Ramos (cell line): Measurements from ENCODE around the gene NEK10.

Source experiments
- in situ Hi-C: fragments of 300-500 bp; cut with MboI; formaldehyde crosslinking; loops from one replicate; pipeline ENCODE4 v1.14.3; 2022; ENCODE audit warnings: low sequenced_read_pairs; ENCODE audit not compliant: unreplicated experiment

Gene NEK10

DNA sequence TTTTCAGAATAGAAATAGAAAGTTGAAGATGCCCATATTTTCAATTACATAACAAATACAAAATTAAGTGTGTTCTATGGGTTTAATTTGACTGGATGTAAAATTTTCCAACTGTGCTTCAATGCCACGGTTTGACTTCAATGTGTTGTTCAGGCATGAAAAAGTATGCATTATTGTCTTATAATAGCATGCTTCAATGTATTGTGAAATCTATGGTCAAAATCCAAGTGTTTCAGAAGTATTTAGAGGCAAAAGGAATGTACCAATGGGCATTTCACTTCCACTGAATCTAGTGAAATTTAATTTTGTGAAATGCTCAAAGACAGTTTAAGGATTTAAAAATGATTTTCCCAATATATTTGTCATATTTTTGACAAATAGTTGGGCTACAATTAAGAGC lies 16.0 kb downstream of the NEK10 start:
- in situ Hi-C loops: no loop called here

DNA sequence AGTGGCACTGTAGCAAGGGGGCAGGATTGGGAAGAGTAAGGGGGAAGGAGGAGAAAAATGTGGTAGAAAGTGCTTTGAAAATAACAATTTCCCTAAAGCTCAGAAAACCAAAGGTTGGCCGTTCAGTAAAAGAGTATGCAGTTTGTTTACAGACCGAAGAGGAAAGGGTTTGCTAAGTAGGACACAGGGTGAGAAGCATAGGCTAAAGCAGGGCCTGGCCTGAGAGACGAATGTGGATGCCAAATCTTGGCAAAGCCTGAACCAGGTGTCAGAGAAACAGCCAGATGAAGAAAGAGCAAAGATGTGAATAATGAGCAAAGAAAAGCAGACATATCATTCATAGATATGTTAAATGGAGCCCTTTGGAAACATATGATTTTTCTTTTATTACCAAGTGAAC lies 17.1 kb downstream of the NEK10 start:
- in situ Hi-C loops: no loop called here

DNA sequence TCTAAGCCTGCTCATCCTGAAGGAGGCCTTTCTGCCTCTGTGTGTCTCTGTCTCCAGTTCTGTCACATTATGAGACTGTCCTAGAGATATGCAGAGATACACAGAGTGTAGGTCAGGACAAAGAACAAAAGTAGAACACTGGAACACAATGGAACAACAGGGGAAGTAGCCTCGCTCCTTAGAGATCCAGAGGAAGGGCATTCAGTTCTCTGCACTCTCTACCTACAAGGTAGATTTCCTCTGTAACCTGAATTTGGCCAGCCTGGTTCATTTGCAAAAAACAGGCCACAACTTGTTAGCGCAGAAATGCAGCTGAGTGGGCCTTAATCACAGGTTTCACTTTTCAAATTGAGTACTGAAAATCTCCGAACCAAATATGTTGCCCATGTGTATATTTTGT lies 19.4 kb downstream of the NEK10 start:
- in situ Hi-C loops: loop anchor here (25.0 kb wide), 1 partner anchor 312 kb away; no protein-coding TSS in a partner anchor

DNA sequence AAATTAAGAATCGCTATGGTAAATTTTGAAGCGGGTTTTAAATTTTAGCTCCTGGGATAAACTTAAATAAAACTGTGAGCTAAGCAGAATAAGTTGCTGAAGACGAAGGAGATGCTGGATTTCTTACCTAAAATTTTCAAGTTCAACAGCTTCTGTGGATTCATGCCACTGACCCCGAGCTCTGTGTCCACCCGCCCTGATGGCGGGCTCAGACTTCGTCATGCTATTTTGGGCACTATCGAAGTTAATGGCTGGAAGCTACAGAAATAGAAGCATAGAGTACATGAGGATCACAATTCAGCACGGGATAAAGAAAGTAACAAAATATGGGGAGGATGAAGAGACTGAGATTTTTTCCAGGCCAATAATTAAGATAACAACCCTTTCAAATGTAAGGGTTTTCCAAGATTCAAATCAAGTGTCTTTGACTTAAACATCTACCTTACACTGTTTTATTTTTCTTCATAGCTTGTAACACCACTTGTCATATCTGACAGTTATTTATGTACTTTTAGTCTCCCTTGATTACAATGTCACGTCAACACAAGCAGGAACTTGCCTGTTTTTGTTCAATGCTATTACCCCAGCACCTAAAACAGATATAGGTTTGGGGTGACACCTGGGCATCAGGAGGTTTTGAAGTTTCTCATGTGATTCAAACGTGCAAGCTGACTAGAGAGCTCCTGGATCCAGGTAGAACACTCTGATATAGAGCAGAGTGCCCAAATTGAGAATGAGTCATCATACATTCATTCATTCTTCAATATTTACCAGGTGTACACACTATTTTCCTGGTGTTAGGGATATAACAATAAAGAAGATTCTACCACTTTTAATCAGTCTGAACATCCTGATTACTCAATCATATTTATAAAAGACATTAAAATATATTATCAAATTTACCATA lies 23.0 kb downstream of the NEK10 start:
- in situ Hi-C loops: loop anchor here (25.0 kb wide), 1 partner anchor 316 kb away; no protein-coding TSS in a partner anchor

DNA sequence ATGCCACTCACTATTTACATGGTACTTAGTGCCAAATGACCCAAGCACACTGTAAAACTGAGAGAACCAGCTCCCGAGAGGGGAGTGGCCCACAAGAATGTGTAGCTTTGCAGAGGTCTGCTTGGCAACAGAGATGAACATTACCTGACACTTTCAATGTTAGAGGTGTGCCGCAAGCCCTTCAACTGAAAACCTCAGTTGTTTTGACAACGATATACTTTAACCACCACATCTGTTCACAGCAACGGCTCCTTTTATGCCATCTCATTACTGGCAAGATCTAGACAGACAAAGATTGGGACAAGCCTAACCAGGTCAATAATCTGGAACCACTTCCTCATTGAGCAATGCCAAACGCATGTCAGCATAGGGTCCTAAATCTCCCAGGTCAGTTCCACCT lies 23.7 kb downstream of the NEK10 start:
- in situ Hi-C loops: loop anchor here (25.0 kb wide), 1 partner anchor 317 kb away; no protein-coding TSS in a partner anchor

DNA sequence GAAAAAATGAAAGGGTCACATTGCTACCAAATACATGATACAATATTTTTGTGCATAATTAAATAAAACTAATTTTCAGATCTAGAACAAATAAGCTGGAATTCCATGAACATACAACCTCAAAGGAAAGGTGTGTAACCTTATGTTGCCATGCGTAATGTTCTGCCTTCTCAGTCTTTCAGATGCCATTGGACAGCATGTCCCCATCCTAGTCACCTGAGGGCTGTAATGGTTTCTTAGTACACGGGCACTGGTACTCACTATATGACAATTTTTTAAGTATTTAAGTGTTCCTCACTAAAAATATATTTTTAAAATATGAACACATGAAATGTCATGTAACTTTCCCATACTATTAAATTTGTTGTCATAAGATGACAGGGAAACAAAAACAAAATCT lies 24.1 kb downstream of the NEK10 start:
- in situ Hi-C loops: loop anchor here (25.0 kb wide), 1 partner anchor 317 kb away; no protein-coding TSS in a partner anchor

DNA sequence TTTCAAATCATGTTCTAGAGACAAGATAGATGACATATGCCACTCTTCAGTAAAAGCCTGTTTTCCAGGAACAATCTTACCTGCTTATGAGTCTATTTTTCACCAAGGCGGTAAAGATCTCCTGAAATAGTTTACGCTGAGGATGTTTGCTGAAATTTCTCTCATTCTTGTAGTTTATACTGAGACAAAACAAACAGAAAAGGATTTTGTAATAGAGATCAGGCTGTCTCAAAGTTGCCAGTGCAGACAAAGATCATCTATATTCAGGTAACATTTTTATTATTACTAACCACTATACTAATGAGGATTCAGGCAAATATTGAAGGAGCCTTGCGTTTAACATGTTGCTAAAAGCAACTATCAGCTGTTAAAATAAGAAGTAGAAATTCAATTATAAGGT lies 25.0 kb downstream of the NEK10 start:
- in situ Hi-C loops: loop anchor here (25.0 kb wide), 1 partner anchor 318 kb away; no protein-coding TSS in a partner anchor

DNA sequence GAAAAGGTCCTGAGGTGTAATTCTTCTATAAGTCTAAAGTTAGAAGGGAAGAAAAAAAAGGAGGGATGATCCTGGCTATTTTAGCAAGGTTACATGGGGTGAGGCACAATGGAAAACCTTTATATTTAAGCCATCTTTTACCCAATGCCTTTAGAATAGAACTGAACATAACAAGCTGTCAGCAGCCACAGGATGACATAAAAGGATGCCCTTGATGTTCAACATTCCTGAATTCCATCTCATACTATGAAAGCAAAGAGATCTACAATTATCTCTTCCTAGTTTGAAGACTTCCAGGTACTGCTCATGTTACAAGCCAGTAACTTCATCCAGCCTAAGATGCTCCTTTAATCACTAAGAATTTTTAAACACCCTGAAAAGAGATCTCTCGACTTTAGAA lies 26.9 kb downstream of the NEK10 start:
- in situ Hi-C loops: loop anchor here (25.0 kb wide), 1 partner anchor 320 kb away; no protein-coding TSS in a partner anchor

DNA sequence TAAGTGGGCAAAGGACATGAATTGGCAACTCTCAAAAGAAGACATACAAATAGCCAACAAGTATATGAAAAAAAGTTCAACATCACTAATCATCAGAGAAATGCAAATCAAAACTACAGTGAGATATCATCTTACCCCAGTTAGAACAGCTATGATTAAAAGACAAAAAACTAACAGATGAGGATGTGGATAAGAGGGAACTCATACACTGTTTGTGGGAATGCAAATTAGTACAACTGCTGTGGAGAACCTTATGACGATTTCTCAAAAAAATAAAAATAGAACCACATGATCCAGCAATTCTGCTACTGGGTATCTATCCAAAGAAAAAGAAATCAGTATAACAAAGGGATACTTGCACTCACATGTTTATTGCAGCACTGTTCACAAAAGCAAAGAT lies 28.6 kb downstream of the NEK10 start:
- in situ Hi-C loops: loop anchor here (25.0 kb wide), 1 partner anchor 322 kb away; no protein-coding TSS in a partner anchor

DNA sequence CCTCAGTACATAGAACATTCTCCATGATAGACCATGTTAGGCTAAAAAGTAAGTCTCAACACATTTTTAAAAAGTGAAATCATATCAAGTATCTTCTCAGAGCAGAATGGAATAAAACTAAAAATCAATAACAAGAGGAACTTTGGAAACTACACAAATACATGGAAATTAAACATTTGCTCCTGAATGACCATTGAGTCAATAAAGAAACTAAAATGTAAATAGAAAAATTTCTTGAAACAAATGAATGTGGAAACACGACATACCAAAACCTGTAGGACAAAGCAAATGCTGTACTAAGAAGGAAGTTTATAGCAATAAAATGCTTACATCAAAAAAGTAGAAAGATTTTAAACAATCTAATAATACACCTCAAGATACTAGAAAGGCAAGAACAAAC lies 33.6 kb downstream of the NEK10 start:
- in situ Hi-C loops: loop anchor here (25.0 kb wide), 1 partner anchor 327 kb away; no protein-coding TSS in a partner anchor

DNA sequence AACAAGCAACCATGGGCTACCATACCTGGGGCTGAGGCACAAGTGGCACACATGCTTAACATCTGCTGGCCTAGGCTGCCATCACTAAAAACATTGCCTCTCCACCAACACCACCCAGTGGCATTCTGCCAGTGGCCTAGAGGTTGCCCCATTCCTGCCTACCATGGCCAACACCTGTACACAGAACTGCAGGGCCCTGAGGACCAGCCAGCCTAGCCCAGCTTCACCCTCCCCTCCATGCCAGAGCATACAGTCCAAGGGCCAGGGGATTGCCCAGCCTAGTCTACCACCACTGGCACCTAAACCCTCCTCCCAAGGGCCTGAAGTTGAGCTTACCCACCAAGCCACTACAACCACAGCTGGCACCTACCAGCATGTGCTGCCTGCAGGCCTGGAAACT lies 35.3 kb downstream of the NEK10 start:
- in situ Hi-C loops: loop anchor here (25.0 kb wide), 1 partner anchor 328 kb away; no protein-coding TSS in a partner anchor

DNA sequence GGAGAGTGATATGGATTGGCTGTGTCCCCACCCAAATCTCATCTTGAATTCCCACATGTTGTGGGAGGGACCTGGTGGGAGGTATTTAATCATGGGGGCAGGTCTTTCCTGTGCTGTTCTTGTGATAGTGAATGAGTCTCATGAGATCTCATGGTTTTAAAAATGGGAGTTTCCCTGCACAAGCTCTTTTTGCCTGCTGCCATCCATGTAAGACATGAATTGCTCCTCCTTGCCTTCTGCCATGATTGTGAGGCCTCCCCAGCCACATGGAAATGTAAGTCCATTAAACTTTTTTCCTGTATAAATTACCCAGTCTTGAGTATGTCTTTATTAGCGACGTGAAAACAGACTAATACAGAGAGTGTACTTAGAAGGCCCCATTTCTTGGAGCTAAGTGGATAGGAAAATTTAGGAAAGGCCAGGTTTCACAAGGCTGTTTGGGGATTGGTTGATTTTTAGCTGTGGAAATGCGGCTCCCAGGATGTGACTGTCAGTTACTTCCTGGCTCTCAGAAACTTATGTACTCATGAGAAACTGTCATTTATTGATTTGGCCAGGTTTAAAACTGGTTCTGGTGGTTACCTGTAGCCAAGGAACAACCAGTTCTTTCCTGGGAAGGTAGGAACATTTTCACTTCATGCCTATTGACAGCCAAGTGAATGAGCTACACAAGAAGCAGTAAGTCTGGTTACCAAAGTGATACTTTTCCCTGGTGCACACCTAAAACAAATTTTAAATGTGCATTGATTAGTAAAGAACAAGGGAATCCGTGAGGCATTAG lies 40.0 kb downstream of the NEK10 start:
- in situ Hi-C loops: loop anchor here (25.0 kb wide), 1 partner anchor 333 kb away; no protein-coding TSS in a partner anchor

DNA sequence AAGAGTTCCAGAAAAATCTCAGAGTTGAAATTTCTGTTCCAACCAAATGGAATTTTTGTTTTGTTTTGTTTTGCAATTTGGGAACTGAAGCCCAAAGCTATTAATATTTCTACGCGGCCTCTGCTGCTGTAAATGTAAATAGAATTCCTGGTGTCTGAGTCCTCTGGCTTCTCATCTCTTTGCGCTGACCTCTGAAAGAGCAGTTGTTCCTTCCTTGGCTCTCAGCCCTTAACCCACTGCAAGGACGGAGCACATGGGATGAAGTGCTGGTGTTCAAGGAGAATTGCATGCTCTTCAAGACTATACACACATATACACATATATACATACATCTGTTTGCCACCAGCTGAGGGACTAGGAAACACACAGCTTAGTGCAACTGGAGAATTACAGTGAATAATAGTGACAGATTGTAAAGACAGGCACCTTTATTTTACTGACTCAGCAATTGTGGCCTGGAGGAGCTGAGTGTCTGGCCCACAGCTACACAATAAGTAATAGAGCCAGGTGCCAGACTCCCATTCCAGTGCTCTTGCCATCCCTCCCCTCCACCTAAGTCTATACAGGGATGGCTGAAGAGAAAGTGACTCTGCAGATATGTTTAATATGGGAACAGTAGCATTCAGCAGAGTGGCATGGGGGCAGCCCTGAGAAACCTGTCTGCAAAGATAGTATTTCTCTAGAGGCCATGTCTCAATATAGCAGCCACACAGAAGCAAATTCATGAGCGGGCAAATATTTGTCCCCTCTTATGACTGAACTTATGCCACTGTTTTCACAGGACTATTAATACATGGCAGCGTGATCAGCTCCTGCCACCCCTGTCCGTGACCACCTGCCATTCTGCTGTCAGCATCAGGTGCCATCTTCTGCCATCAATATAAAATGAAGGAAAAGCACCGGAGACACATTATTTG lies 42.3 kb downstream of the NEK10 start:
- in situ Hi-C loops: loop anchor here (25.0 kb wide), 1 partner anchor 335 kb away; no protein-coding TSS in a partner anchor

DNA sequence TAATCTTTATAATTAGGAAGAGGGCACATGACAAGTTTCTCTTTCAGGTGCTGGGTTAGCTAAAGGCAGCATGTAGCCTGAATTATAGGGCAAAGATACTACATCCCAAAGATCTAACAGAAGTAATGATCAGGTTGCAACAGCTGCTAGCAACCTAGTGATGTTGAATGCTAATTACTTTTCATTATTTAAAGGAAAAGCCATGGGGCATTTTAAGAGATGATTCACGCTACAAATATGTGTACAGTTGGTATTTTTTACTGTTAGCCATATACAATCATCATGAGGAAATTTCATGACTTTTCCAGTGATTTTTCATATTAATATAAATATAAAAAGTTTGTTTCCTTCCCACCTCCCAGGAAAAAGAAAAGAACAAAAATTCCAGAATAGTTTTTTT lies 43.0 kb downstream of the NEK10 start:
- in situ Hi-C loops: loop anchor here (25.0 kb wide), 1 partner anchor 336 kb away; no protein-coding TSS in a partner anchor

DNA sequence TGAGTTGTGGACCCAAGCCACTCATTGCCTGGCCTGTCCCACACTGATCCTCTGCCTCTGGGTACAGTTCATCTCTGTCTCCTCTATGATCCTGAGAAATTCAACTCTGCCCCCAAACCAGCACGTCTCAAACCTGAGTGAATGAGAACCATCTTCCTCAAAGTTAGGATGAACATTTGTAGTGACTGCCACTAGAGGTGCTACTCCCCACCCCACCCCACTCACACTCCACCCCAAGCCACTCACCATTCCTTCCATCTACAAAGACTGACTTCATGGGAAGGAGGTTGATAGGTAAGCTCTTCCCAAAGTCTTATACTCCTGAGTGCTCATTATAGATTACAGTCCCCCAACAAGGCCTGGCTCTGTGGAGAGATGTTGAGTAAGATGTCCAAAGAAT lies 43.8 kb downstream of the NEK10 start:
- in situ Hi-C loops: loop anchor here (25.0 kb wide), 1 partner anchor 337 kb away; no protein-coding TSS in a partner anchor

DNA sequence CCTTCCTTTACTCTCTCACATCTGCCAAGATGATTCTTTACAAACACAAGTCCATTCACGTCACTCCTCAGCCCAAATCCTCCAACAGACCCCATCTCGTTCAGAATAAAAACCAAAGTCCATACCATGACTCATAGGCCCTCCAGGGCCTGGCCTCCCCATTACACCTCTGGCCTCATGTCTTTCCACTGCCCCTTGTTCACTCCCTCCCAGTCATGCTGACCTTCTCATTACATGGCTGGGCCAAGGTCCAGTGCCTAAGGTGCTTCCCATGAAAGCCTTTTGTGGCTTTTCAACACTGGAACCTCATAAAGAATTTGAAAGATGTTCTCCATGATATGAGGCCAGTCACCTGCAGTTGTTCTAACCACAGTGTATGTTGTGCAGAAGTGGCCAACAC lies 44.5 kb downstream of the NEK10 start:
- in situ Hi-C loops: loop anchor here (25.0 kb wide), 1 partner anchor 338 kb away; no protein-coding TSS in a partner anchor

DNA sequence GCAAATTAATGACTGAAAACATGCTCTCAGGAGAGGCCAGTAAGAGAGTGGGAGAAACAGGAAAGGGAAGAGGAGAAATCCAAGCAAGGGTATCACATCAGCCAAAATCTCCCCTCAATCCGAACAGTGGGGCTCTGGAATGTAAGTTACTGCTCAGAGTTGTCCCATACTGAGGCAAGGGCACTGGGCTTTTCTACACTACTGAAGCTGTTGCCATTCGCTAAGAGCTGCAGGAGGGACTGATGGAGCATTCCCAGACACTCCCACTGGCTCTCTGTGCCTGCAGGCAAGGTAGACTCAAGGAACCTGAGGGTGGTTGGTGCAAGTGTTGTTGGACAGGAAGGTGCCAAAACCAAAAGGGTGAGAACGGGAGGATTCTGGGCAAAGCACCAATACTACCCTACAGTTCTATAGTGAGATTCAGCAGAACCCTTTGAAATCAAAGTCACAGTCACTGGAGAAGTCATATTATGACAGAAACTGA lies 46.1 kb downstream of the NEK10 start:
- in situ Hi-C loops: no loop called here

DNA sequence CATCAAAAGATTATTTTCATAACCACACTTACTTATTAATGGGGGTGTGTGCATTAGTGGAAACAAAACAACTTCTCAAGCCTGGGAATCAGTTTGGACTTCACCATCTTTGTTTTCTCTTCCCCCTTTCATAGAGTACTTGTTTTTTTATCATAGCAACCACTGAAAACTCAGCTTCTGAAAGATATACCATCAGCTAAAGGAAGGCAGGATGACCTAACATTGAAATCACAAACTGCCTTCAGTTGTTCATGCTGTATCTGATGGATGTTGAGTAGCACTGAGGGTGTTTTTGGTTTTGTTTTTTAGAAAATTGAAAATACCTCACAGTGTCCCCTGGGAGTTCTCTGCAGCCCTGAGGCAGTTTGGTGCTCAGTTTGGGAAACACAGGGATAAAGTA lies 46.5 kb downstream of the NEK10 start:
- in situ Hi-C loops: no loop called here

DNA sequence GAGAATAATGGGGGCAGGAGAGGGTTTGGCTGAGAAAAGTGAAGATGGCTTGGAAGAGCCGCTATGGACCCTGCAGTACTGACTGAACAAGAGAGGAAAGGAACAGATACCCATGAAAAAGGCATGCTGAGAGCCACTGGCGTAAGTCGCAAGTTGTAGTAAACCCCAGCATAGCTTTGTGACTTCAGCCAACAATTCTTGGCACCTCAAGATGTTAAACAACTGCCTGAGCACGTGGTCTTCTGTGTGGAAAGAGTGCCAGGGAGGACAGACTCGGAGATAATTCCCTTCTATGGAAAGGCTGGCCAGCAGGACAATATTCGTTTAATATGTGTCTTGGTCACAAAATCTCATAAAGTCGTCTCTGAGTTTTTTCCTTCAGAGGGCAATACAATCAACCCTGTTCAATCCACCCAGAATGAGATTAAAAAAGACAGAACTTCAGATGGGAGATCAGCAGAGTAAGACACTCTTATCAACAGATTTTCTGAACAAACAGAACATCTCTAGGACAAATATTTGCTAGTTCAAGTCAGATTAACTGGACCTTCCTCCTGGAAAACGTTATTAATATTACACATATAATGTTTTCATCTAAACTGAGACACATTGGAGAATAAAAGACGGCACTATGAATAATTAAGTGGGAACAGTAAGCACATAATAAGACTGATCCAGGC lies 49.2 kb downstream of the NEK10 start:
- in situ Hi-C loops: no loop called here
